ENCODE results near the gene PRSS8.
"Not testable (repeated sequence)": the region's sequence is repeated elsewhere in the genome, so short reads cannot be mapped to it uniquely, and the experiment has no call there.

The PRSS8 gene

GRCh38 chr16:31127182-31127581, 8.3 kb downstream of the PRSS8 start:
- DNase-seq = no peak

- DNase-seq = no peak
Observed at GRCh38 chr16:31125844-31126243, 9.7 kb downstream of the PRSS8 start.

- DNase-seq = no peak
Observed at GRCh38 chr16:31120129-31120528, 15.4 kb downstream of the PRSS8 start.

- DNase-seq = peak; percentile 41
Observed at GRCh38 chr16:31118223-31119155, 17.0 kb downstream of the PRSS8 start.

- DNase-seq = peak; percentile 98
Observed at GRCh38 chr16:31117384-31118222, 17.9 kb downstream of the PRSS8 start, which contains the start of gene KAT8. Gene KAT8, plus strand, starts transcription at chr16:31117664. Its CDS starts 18 bp downstream, at chr16:31117682.

- DNase-seq = no peak
Observed at GRCh38 chr16:31114468-31114867, 21.1 kb downstream of the PRSS8 start.

- DNase-seq = peak; percentile 49
Observed at GRCh38 chr16:31113121-31114120, 22.1 kb downstream of the PRSS8 start.

- DNase-seq = no peak
Observed at GRCh38 chr16:31112711-31113110, 22.8 kb downstream of the PRSS8 start.

- DNase-seq = no peak
Observed at GRCh38 chr16:31111881-31112466, 23.6 kb downstream of the PRSS8 start.

- DNase-seq = no peak
Observed at GRCh38 chr16:31110106-31111034, 25.2 kb downstream of the PRSS8 start.

GRCh38 chr16:31109622-31110021, 25.9 kb downstream of the PRSS8 start:
- no peak for DNase-seq

- no peak for DNase-seq
Observed at GRCh38 chr16:31108794-31109558, 26.6 kb downstream of the PRSS8 start.

GRCh38 chr16:31108035-31108793, 27.3 kb downstream of the PRSS8 start, which contains the start of gene BCKDK:
Gene BCKDK, plus strand, starts transcription at chr16:31108386. Its CDS starts 838 bp downstream, at chr16:31109224.
- DNase-seq = peak; percentile 57

GRCh38 chr16:31107465-31107867, 28.1 kb downstream of the PRSS8 start:
- no peak for DNase-seq

- DNase-seq = no peak
Observed at GRCh38 chr16:31106509-31107464, 28.7 kb downstream of the PRSS8 start.

- peak; percentile 84 for DNase-seq
Observed at GRCh38 chr16:31105677-31106213, 29.8 kb downstream of the PRSS8 start.

- not testable (repeated sequence) for DNase-seq
Observed at GRCh38 chr16:31100876-31101641, 34.5 kb downstream of the PRSS8 start.
